GM19238 (cell line): ENCODE measurements around the gene CNKSR3.

Experiments
- DNase-seq: peaks from one replicate; pipeline ENCODE4 v3.0.0; 2011; ENCODE audit warnings: low spot score; ENCODE audit not compliant: insufficient read length

Gene CNKSR3

GRCh38 chr6:154354265-154354777 lies 156.2 kb downstream of the CNKSR3 start:
- no peak for DNase-seq

GRCh38 chr6:154353626-154354025 lies 156.9 kb downstream of the CNKSR3 start:
- no peak for DNase-seq

- peak; percentile 32 for DNase-seq
Measured at GRCh38 chr6:154352898-154353585, 157.4 kb downstream of the CNKSR3 start.

- no peak for DNase-seq
Measured at GRCh38 chr6:154350293-154350692, 160.2 kb downstream of the CNKSR3 start.

GRCh38 chr6:154347981-154348380 lies 162.5 kb downstream of the CNKSR3 start:
- DNase-seq = no peak

GRCh38 chr6:154345811-154346210 lies 164.7 kb downstream of the CNKSR3 start:
- no peak for DNase-seq

GRCh38 chr6:154343473-154344308 lies 166.8 kb downstream of the CNKSR3 start:
- DNase-seq = no peak

- DNase-seq = no peak
Measured at GRCh38 chr6:154341871-154342270, 168.6 kb downstream of the CNKSR3 start.

- no peak for DNase-seq
Measured at GRCh38 chr6:154341336-154341735, 169.1 kb downstream of the CNKSR3 start.
